ENCODE data around the gene ERC1. TPM values are rescaled to one million over a fixed set of nuclear protein-coding genes. Genes with fewer than 3 reads are reported as not detected.

Gene ERC1
- total and polyA plus RNA-seq, 7 donors, result 5.4 to 97.8 (median 34.6) TPM

DNA sequence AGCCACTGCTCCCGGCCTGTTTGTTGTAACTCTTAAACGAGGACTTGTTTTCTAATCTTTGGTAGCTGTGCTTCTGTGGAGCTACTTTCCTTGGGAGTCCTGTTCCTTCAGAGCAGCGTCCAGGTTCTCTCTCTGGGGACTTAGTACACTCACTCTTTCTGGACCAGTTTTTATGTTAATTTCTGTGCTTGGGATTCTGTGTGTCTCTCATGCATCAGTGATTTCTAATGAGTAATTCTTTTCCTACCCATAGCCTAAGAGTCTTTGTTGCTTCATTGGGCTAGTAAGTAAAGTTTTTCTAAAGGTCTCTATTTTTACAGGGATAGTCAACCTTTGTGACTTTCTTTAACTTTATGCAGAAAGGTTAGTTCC lies 314.0 kb downstream of the ERC1 start:
- Histone ChIP-seq H3K27ac (peak overlapping the region in 2 of 4 donors; percentile 15 to 30), H3K27me3 (no peaks in the 10 kb centered on the region), H3K4me3 (no peak overlapping the region), H3K9me3 (no peaks in the 10 kb centered on the region), H3K36me3 (no peaks in the 10 kb centered on the region), H3K4me1 (peaks cover 0 to 11% (median 6%) of the 10 kb centered on the region in 4 donors)
- intact Hi-C loops (cut with DNase I), result no loop called here
- 90 to 93% methylated on average over 3 of the region's 3 CpGs for WGBS, 2 donors
- no peak for TF ChIP-seq POLR2AphosphoS5 (IDR thresholded peaks at IDR 0.05)
- TF ChIP-seq CTCF (IDR thresholded peaks at IDR 0.05), result no peak
- no peak for TF ChIP-seq POLR2A (IDR thresholded peaks at IDR 0.05)
- no peak for TF ChIP-seq EP300 (IDR thresholded peaks at IDR 0.05)
- no peak for DNase-seq

GRCh38 chr12:1305791-1306500 lies 314.9 kb downstream of the ERC1 start:
- no peak overlapping the region for H3K4me3 ChIP-seq
- H3K27me3 ChIP-seq, result no peaks in the 10 kb centered on the region
- peak overlapping the region in 3 of 4 donors; percentile 15 to 30 (median 17) for H3K27ac ChIP-seq
- no peaks in the 10 kb centered on the region for H3K36me3 ChIP-seq
- H3K4me1 ChIP-seq, result peaks cover 0 to 15% (median 12%) of the 10 kb centered on the region in 4 donors
- 64 to 73% methylated on average over 4 of the region's 4 CpGs for WGBS, 2 donors
- H3K9me3 ChIP-seq, result no peaks in the 10 kb centered on the region
- TF ChIP-seq CTCF (IDR thresholded peaks at IDR 0.05), result no peak
- no peak for TF ChIP-seq EP300 (IDR thresholded peaks at IDR 0.05)
- no peak for TF ChIP-seq POLR2AphosphoS5 (IDR thresholded peaks at IDR 0.05)
- no peak for TF ChIP-seq POLR2A (IDR thresholded peaks at IDR 0.05)
- intact Hi-C loops (cut with DNase I), result no loop called here
- DNase-seq, result no peak

GRCh38 chr12:1306817-1307216 lies 315.8 kb downstream of the ERC1 start:
- DNase-seq, result no peak
- Histone ChIP-seq H3K27ac (no peak overlapping the region), H3K27me3 (no peaks in the 10 kb centered on the region), H3K36me3 (no peaks in the 10 kb centered on the region), H3K4me3 (no peak overlapping the region), H3K4me1 (peaks cover 0 to 16% (median 12%) of the 10 kb centered on the region in 4 donors), H3K9me3 (no peaks in the 10 kb centered on the region)
- intact Hi-C loops (cut with DNase I), result no loop called here
- TF ChIP-seq POLR2AphosphoS5 (IDR thresholded peaks at IDR 0.05) (no peak), EP300 (IDR thresholded peaks at IDR 0.05) (no peak)
- WGBS, 2 donors, result 35 to 70% methylated on average over 4 of the region's 4 CpGs

DNA sequence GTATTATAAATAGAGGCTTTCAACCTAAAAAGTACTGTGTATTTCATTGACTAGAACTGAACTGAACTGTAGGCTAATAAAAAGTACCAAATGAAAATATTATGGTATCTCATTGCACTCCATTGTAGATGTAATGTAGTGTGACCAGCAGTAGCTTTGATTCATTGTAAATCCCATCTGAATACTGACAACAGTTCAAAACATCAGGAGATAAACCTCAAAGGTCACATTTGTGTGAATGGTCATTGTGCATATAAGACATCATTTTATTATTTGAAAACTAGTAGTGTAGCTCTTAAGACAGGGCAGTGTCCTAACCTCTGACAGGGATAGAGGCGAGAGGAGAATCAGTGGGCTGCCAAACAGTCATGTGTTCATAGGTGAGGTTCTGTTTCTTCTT lies 316.8 kb downstream of the ERC1 start:
- no peak for DNase-seq
- TF ChIP-seq POLR2AphosphoS5 (IDR thresholded peaks at IDR 0.05) (no peak), POLR2A (IDR thresholded peaks at IDR 0.05) (no peak), EP300 (IDR thresholded peaks at IDR 0.05) (no peak), CTCF (IDR thresholded peaks at IDR 0.05) (no peak)
- Histone ChIP-seq H3K36me3 (no peaks in the 10 kb centered on the region), H3K27ac (no peak overlapping the region), H3K27me3 (no peaks in the 10 kb centered on the region), H3K4me3 (no peak overlapping the region), H3K9me3 (no peaks in the 10 kb centered on the region), H3K4me1 (peaks cover 0 to 16% (median 12%) of the 10 kb centered on the region in 4 donors)
- WGBS, 2 donors, result 97 to 98% methylated on average over 1 of the region's 1 CpG
- intact Hi-C loops (cut with DNase I), result no loop called here

GRCh38 chr12:1309613-1310012 lies 318.6 kb downstream of the ERC1 start:
- Histone ChIP-seq H3K27me3 (no peaks in the 10 kb centered on the region), H3K4me3 (no peak overlapping the region), H3K9me3 (no peaks in the 10 kb centered on the region), H3K4me1 (peaks cover 0 to 16% (median 12%) of the 10 kb centered on the region in 4 donors), H3K27ac (no peak overlapping the region), H3K36me3 (peaks cover 0 to 8% (median 0%) of the 10 kb centered on the region in 4 donors)
- no peak for DNase-seq
- intact Hi-C loops (cut with DNase I), result no loop called here
- TF ChIP-seq CTCF (IDR thresholded peaks at IDR 0.05) (no peak), EP300 (IDR thresholded peaks at IDR 0.05) (no peak), POLR2AphosphoS5 (IDR thresholded peaks at IDR 0.05) (no peak), POLR2A (IDR thresholded peaks at IDR 0.05) (no peak)
- WGBS, 2 donors, result 82 to 88% methylated on average over 8 of the region's 8 CpGs
